Activated CD4-positive, alpha-beta memory T cell treated with anti-CD3 and anti-CD28 coated beads, Interleukin-2, amount 10 ng/mL, durations not matched to agents 7 days and 5 days (primary cell): Measurements from ENCODE around the gene SELE. TPM values are rescaled to one million over a fixed set of nuclear protein-coding genes. Genes with fewer than 3 reads are reported as not detected.
"Not testable (repeated sequence)": the region's sequence is repeated elsewhere in the genome, so short reads cannot be mapped to it uniquely, and the experiment has no call there.

Experiments used
- CTCF ChIA-PET: fragments of 350-600 bp; sonication (Branson Sonifier 250); formaldehyde crosslinking; loops from one replicate; lab custom pipeline; 2021; ENCODE audit warnings: antibody characterized with exemption, inconsistent platforms; lab: Charles Lee
- POLR2A ChIA-PET: fragments of 350-600 bp; sonication (Branson Sonifier 250); formaldehyde crosslinking; loops from one replicate; lab custom pipeline; 2021; ENCODE audit warnings: antibody characterized with exemption; lab: Charles Lee
- DNase-seq: peaks from one replicate; pipeline ENCODE4 v3.0.0-alpha.2; 2020
- H3K27ac Mint-ChIP-seq: one replicate; pipeline ENCODE4 v1.8.0; 2021; ENCODE audit warnings: mild to moderate bottlenecking, mixed read lengths
- H3K27me3 Mint-ChIP-seq: one replicate; pipeline ENCODE4 v1.8.0; 2021; ENCODE audit warnings: mixed read lengths
- H3K36me3 Mint-ChIP-seq: one replicate; pipeline ENCODE4 v1.8.0; 2021; ENCODE audit warnings: low read depth, mixed read lengths
- H3K4me1 Mint-ChIP-seq: one replicate; pipeline ENCODE4 v1.8.0; 2021; ENCODE audit warnings: mixed read lengths
- H3K4me3 Mint-ChIP-seq: one replicate; pipeline ENCODE4 v1.8.0; 2021; ENCODE audit warnings: mild to moderate bottlenecking, mixed read lengths
- H3K9me3 Mint-ChIP-seq: one replicate; pipeline ENCODE4 v1.8.0; 2021; ENCODE audit warnings: mixed read lengths
- total RNA-seq, 2 experiments: library from RNA; stranded (reverse); gene quantifications; one replicate each; pipeline ENCODE4 v1.2.3, GENCODE V29; 2021

Gene SELE
- total RNA-seq, 2 experiments from 2014 or later: not detected

DNA sequence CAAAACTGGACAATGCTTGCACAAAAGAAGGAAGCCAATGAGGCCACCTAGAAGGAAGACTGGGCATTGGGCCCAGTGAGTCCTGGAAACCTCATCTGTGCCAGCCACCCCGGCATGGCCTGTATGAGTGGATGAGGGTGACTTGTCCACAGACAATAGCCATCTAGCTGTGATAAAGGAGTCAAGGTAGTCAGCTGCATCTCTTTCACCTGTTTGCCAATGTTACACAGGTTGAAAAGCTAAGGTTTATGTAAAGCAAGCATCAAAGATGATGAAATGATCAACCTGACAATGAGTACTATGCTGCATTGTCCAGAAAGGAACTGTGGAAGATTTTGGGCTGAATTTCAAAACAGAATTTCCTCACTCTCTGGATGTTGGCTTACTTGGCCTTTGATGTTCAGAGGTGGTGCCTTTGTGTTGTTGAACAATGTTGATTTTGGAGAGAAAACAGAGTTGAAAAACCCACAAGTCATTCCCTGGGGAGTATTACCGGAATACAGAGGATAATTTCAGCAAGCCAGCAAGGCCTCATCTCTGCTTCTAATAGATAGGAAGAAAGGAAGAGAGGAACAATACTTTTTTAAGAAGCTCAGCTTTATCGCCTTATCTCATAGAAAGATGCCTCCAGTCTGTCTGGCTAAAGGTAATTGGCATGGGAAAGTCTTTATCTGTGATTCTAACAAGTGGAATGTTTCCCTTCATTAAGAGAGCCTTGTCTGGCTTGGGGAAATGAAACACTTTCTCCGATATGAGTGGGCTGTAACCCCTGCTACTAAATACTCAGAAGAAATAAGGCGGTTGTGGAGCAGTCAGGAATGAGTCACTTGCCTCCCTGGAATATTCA lies 11.4 kb upstream of the SELE start:
- H3K36me3 Mint-ChIP-seq: no peaks in the 10 kb centered on the region
- CTCF ChIA-PET: no interaction called here

DNA sequence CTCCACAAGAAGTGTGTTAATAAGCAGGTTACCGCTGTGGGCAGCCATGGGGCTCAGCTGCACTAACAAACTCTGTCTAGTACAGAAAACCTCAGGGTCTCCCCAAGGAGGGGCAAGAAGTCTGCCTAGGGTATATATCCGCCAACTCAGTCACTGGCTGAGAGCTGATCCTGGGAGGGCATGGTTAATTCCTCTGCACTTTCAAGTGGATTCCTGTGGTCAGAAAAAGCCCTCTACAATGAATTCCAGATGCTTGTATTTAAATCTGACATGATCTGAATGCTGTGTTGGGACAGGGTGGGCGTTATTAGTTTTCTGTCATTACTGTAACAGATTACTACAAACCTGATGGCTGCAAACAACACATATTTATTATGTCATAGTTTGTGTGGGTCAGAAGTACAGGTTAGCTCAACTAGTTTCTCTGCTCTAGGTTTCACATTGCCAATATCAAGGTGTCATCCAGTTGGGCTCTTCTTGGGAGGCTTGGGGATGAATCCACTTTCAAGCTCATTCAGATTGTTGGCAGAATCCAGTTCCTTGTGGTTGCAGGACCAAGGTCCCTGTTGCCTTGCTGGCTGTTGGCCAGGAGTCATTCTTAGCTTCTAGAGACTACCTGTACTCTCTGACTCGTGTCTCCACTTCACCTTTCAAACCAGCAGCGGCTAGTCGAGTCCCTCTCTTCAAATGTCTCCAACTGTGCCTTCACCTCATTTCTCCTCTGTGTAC lies 8.0 kb upstream of the SELE start:
- no peaks in the 10 kb centered on the region for H3K4me1 Mint-ChIP-seq
- no peaks in the 10 kb centered on the region for H3K9me3 Mint-ChIP-seq
- H3K27me3 Mint-ChIP-seq: peaks cover 22% of the 10 kb centered on the region
- no peak overlapping the region for H3K27ac Mint-ChIP-seq
- CTCF ChIA-PET: interaction anchor here (0.6 kb wide), 1 partner anchor 193 kb away, joined by 3 read pairs; no protein-coding TSS in a partner anchor
- no peak overlapping the region for H3K4me3 Mint-ChIP-seq
- DNase-seq: no peak
- no peaks in the 10 kb centered on the region for H3K36me3 Mint-ChIP-seq
- POLR2A ChIA-PET: no interaction called here

More for the DNA sequence above, 11.4 kb upstream of the SELE start:
- DNase-seq: no peak
- Mint-ChIP-seq H3K27ac (no peak overlapping the region), H3K4me1 (no peaks in the 10 kb centered on the region), H3K9me3 (no peaks in the 10 kb centered on the region), H3K27me3 (peaks cover 19% of the 10 kb centered on the region), H3K4me3 (no peak overlapping the region)
- POLR2A ChIA-PET: no interaction called here

DNA sequence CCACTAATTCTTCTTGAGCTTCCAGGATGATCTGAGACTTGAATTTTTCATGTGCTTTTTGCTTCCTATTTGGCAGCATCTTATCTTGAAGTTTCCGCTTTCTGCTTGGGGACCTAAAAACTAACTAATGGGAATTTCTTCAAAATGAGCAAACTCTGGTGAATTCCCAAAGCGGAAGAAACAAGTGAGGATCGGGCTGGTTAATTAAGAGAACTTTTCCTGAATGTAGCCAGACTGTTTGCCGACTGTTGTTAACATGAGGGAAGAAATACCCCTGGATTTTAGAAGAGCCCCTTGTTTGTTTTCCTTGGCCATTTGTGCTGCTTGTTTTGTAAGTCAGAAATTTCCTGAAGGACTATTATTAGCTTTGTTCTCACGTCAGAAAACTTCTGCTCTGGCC lies 6.1 kb upstream of the SELE start:
- no peaks in the 10 kb centered on the region for H3K9me3 Mint-ChIP-seq
- no peaks in the 10 kb centered on the region for H3K36me3 Mint-ChIP-seq
- DNase-seq: no peak
- no peak overlapping the region for H3K27ac Mint-ChIP-seq
- H3K27me3 Mint-ChIP-seq: peaks cover 27% of the 10 kb centered on the region
- POLR2A ChIA-PET: no interaction called here
- H3K4me1 Mint-ChIP-seq: no peaks in the 10 kb centered on the region
- H3K4me3 Mint-ChIP-seq: no peak overlapping the region
- CTCF ChIA-PET: no interaction called here

DNA sequence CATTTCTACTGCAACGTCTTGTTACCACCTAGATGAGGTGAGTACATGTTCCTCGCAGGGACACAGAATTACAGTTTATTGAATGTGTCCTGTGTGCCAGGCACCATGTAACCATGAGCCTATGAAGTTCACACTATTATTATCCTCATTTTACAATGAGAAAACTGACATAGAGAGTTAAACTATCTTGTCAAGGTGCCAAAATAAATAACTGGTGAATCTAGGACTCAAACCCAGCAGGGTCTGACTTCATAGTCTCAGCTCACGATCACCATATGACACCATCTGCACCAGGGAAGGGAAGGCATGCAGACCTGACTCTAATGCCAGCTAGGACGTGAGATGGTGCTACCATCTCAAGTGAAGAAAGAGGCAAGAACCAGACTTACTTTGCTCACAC lies 2.4 kb downstream of the SELE start:
- POLR2A ChIA-PET: no interaction called here
- DNase-seq: no peak
- Mint-ChIP-seq H3K36me3 (no peaks in the 10 kb centered on the region), H3K27me3 (peaks cover 38% of the 10 kb centered on the region), H3K9me3 (no peaks in the 10 kb centered on the region), H3K4me3 (no peak overlapping the region), H3K27ac (no peak overlapping the region), H3K4me1 (no peaks in the 10 kb centered on the region)
- CTCF ChIA-PET: interaction anchor here (2.1 kb wide), 1 partner anchor 129 kb away, joined by 6 read pairs; no protein-coding TSS in a partner anchor

DNA sequence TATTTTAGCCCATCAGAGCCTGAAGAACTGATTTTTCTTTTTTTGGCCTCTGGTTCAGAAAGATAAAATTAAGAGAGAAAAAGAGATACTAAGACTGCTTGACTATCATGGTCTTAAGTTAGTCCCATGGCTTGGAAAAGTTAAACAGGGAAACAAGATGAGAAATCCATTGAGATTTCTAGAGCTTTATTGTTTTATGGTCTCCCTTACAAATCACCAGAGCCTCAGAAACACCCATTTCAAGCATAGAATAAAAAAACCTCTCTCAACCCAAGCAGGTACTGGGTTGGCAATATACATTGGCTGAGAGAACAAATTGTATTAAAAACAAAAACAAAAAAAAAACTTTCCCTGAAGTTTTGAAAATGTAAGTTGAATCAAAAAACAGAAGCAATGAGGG lies 3.9 kb downstream of the SELE start:
- H3K36me3 Mint-ChIP-seq: no peaks in the 10 kb centered on the region
- no peaks in the 10 kb centered on the region for H3K4me1 Mint-ChIP-seq
- H3K4me3 Mint-ChIP-seq: no peak overlapping the region
- H3K9me3 Mint-ChIP-seq: no peaks in the 10 kb centered on the region
- peaks cover 34% of the 10 kb centered on the region for H3K27me3 Mint-ChIP-seq
- POLR2A ChIA-PET: no interaction called here
- DNase-seq: no peak
- CTCF ChIA-PET: interaction anchor here (2.1 kb wide), 1 partner anchor 128 kb away, joined by 6 read pairs; no protein-coding TSS in a partner anchor
- H3K27ac Mint-ChIP-seq: no peak overlapping the region

DNA sequence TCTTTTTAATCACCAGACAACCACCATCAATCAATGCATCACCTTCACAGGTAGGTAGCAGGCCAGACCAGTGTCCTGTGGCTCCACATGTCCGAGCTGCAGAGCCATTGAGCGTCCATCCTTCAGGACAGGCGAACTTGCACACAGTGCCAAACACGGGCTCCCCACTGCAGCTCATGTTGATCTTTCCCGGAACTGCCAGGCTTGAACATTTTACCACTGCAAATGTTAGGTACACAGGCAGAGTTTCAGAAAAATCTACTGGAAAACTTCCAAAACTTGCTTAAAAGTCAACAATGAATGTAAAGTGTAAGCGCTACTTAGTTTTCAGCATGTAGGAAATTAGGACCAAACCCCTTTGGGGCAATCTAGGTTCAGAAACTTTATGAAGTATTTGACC lies 6.6 kb downstream of the SELE start:
- Mint-ChIP-seq H3K36me3 (no peaks in the 10 kb centered on the region), H3K4me1 (no peaks in the 10 kb centered on the region), H3K27ac (no peak overlapping the region), H3K4me3 (no peak overlapping the region), H3K9me3 (no peaks in the 10 kb centered on the region), H3K27me3 (peaks cover 35% of the 10 kb centered on the region)
- CTCF ChIA-PET: no interaction called here
- POLR2A ChIA-PET: no interaction called here
- no peak for DNase-seq

DNA sequence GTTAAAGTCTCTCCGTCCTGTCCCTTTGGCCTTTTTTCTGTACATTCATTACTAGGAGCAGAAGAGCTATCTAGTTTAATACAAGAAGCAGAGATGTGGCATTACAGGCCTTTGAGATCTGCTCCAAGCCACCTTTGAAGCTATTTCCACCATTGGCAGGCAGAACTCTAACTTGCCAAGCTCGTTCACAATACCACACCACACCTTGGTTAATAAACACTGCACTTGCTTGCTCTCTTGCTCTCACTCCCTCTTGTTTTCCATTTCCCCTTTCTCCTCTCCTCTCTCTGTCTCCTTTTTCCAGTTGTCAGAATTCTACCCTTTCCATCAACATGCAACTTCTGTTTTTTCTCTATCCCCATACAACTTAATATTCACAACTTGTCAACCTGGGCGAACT lies 7.0 kb downstream of the SELE start:
- H3K4me1 Mint-ChIP-seq: no peaks in the 10 kb centered on the region
- H3K4me3 Mint-ChIP-seq: no peak overlapping the region
- ChIA-PET POLR2A (no interaction called here), CTCF (no interaction called here)
- no peak for DNase-seq
- H3K27ac Mint-ChIP-seq: no peak overlapping the region
- no peaks in the 10 kb centered on the region for H3K36me3 Mint-ChIP-seq
- H3K9me3 Mint-ChIP-seq: no peaks in the 10 kb centered on the region
- peaks cover 35% of the 10 kb centered on the region for H3K27me3 Mint-ChIP-seq

DNA sequence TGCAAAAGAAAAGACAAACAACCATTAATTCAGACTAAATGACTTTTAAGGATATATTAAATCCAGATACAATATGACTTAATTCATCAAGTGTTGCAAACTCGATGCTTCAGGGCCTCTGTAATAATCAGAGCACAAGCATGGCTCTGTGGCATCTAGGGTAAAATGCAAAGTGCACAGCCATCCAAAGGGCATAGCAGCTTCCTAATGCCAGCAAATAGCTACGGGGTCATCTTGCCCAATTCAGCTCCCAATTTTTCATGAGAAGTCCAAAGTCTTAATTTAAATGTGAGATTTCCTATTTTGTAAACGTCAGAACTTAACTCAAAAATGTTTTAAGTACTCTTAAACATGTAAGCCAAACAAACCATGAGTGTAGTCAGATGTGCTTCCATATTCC lies 7.9 kb downstream of the SELE start:
- H3K36me3 Mint-ChIP-seq: no peaks in the 10 kb centered on the region
- ChIA-PET POLR2A (no interaction called here), CTCF (interaction anchor here (1.0 kb wide), 1 partner anchor 13 kb away, joined by 4 read pairs; no protein-coding TSS in a partner anchor)
- H3K27me3 Mint-ChIP-seq: peaks cover 27% of the 10 kb centered on the region
- no peak for DNase-seq
- H3K4me3 Mint-ChIP-seq: no peak overlapping the region
- H3K27ac Mint-ChIP-seq: no peak overlapping the region
- H3K9me3 Mint-ChIP-seq: no peaks in the 10 kb centered on the region
- H3K4me1 Mint-ChIP-seq: no peaks in the 10 kb centered on the region

DNA sequence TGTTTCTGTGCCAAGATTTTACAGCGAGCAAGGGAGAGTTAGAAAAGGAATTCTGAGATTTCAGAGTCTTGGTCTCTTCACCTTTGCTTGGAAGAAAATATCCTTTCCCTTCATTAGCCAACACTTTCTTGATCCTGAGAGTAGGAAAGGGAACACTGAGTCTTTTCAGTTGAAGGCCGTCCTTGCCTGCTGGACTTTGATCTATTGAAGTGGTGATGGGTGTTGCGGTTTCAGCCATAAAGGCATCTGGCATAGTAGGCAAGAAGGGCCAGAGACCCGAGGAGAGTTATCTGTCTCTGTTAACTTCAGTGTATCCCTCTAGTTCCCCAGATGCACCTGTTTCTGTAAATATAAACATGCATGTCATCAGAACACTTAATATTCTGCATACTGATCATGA lies 9.7 kb downstream of the SELE start:
- CTCF ChIA-PET: no interaction called here
- POLR2A ChIA-PET: no interaction called here

DNA sequence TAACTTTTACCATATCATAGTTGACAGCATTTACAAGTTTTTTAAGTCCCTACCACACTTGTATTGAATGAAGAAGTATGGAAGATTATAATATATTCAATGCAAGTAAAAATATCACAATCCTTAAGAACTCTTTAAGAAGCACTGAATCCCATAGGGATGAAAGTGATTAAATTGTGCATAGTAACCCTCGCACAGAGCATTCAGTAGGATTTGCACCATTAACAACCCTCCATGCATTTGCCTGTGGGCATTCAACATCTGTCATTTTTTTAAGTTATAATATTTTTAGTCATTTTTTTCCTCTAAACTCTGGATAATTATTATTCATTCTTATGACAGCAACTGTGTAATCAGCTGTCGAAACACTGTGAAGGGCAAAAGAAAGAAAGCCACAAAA lies 10.1 kb downstream of the SELE start:
- no peak overlapping the region for H3K4me3 Mint-ChIP-seq
- H3K27ac Mint-ChIP-seq: no peak overlapping the region
- DNase-seq: no peak
- peaks cover 20% of the 10 kb centered on the region for H3K27me3 Mint-ChIP-seq
- no peaks in the 10 kb centered on the region for H3K9me3 Mint-ChIP-seq
- ChIA-PET POLR2A (no interaction called here), CTCF (no interaction called here)
- no peaks in the 10 kb centered on the region for H3K36me3 Mint-ChIP-seq
- no peaks in the 10 kb centered on the region for H3K4me1 Mint-ChIP-seq

More for the DNA sequence above, 9.7 kb downstream of the SELE start:
- no peak for DNase-seq
- no peaks in the 10 kb centered on the region for H3K9me3 Mint-ChIP-seq
- no peak overlapping the region for H3K27ac Mint-ChIP-seq
- no peaks in the 10 kb centered on the region for H3K4me1 Mint-ChIP-seq
- H3K27me3 Mint-ChIP-seq: peaks cover 20% of the 10 kb centered on the region
- no peak overlapping the region for H3K4me3 Mint-ChIP-seq
- no peaks in the 10 kb centered on the region for H3K36me3 Mint-ChIP-seq

DNA sequence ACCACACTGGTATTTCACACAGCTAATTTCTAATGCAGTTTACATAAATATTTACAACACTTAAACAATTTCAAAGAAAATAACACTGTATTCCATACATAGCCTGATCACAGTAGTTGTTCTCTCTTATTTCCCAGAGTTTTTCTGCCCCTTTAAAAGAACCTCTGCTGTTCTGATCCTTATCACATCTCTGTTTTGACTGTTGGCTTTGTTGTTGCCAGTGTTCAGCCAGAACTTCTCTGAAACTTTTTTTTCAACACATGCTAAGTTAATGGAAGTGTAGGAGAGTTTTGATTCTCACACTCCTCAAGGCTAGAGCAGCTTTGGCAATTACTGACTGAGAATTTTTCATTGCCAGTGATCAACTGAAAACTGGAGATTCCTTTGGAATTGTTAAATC lies 11.1 kb downstream of the SELE start:
- Mint-ChIP-seq H3K4me3 (no peak overlapping the region), H3K27ac (no peak overlapping the region), H3K36me3 (no peaks in the 10 kb centered on the region), H3K27me3 (peaks cover 20% of the 10 kb centered on the region), H3K9me3 (no peaks in the 10 kb centered on the region), H3K4me1 (no peaks in the 10 kb centered on the region)
- CTCF ChIA-PET: interaction anchor here (0.8 to 1.3 kb wide), 2 partner anchors 11 to 121 kb away, joined by 3 to 4 read pairs; no protein-coding TSS in a partner anchor
- DNase-seq: no peak
- POLR2A ChIA-PET: no interaction called here

DNA sequence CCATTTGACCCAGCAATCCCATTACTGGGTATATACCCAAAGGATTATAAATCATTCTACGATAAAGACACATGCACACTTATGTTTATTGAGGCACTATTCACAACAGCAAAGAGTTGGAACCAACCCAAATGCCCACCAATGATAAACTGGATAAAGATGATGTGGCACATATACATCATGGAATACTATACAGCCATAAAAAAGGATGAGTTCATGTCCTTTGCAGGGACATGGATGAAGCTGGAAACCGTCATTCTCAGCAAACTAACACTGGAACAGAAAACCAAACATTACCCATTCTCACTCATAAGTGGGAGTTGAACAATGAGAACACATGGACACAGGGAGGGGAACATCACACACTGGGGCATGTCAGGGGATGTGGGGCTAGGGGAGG lies 18.8 kb downstream of the SELE start:
- CTCF ChIA-PET: interaction anchor here (1.3 kb wide), 2 partner anchors 129 to 165 kb away, joined by 3 to 5 read pairs; partner anchors contain the start of gene F5
- POLR2A ChIA-PET, H3K4me3 Mint-ChIP-seq, H3K27ac Mint-ChIP-seq, DNase-seq, H3K36me3 Mint-ChIP-seq, H3K4me1 Mint-ChIP-seq: not testable (repeated sequence)
- H3K27me3 Mint-ChIP-seq: peaks cover 40% of the 10 kb centered on the region
- H3K9me3 Mint-ChIP-seq: peaks cover 14% of the 10 kb centered on the region

DNA sequence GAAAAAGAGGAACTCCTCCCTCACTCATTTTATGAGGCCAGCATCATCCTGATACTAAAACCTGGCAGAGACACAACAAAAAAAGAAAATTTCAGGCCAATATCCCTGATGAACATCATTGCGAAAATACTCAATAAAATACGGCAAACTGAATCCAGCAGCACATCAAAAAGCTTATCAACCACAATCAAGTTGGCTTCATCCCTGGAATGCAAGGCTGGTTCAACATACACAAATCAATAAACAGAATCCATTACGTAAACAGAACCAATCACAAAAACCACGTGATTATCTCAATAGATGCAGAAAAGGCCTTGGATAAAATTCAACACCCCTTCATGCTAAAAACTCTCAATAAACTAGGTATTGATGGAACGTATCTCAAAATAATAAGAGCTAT lies 20.8 kb downstream of the SELE start:
- H3K4me3 Mint-ChIP-seq, H3K27ac Mint-ChIP-seq, DNase-seq: not testable (repeated sequence)
- Mint-ChIP-seq H3K36me3 (peaks cover 19% of the 10 kb centered on the region), H3K27me3 (peaks cover 33% of the 10 kb centered on the region), H3K9me3 (peaks cover 14% of the 10 kb centered on the region), H3K4me1 (peaks cover 20% of the 10 kb centered on the region)
- ChIA-PET CTCF (interaction anchor here (0.9 to 2.7 kb wide), 16 partner anchors 8 to 241 kb away, joined by 3 to 134 read pairs (median 8); partner anchors contain the start of gene F5), POLR2A (interaction anchor here (1.9 kb wide), 1 partner anchor 20 kb away, joined by 22 read pairs; no protein-coding TSS in a partner anchor)
